OCI-LY3 (cell line): Measurements from ENCODE around the gene RFX4.

Experiments
- H2AFZ ChIP-seq: fragments of 200-600, 300-600 bp; shearing (Covaris generic); 2 replicates; pipeline ENCODE4 v1.6.0; 2014; ENCODE audit warnings: antibody characterized with exemption, low read depth, low read length
- H3K27ac ChIP-seq: fragments of 200-600, 300-600 bp; sonication (generic); 2 replicates; pipeline ENCODE4 v1.5.1; 2014; ENCODE audit warnings: mild to moderate bottlenecking, low read length, moderate library complexity, mixed read lengths
- H3K27me3 ChIP-seq: fragments of 200-600, 300-600 bp; sonication (generic); 2 replicates; pipeline ENCODE4 v1.6.1; 2014; ENCODE audit warnings: low read depth, low read length, mixed read lengths
- H3K36me3 ChIP-seq: fragments of 200-600, 300-600 bp; sonication (generic); replicated peaks from 2 replicates; pipeline ENCODE3; 2014; ENCODE audit warnings: low read depth, low read length, mixed read lengths
- H3K4me1 ChIP-seq: fragments of 300-600, 200-600 bp; sonication (generic); 2 replicates; pipeline ENCODE4 v1.6.1; 2014; ENCODE audit warnings: low read length, mixed read lengths
- H3K4me2 ChIP-seq: fragments of 200-600, 300-600 bp; sonication (generic); 2 replicates; pipeline ENCODE4 v1.6.1; 2014; ENCODE audit warnings: low read length, mixed read lengths
- H3K4me3 ChIP-seq: fragments of 300-600, 200-600 bp; sonication (generic); 2 replicates; pipeline ENCODE4 v1.5.1; 2014; ENCODE audit warnings: antibody characterized with exemption, mild to moderate bottlenecking, low read length, moderate library complexity
- H3K79me2 ChIP-seq: fragments of 300-600, 200-600 bp; shearing (Covaris generic); 2 replicates; pipeline ENCODE4 v1.6.1; 2014; ENCODE audit warnings: mild to moderate bottlenecking, low read length, mixed read lengths
- H3K9ac ChIP-seq: fragments of 300-600, 200-600 bp; shearing (Covaris generic); 2 replicates; pipeline ENCODE4 v1.6.0; 2014; ENCODE audit warnings: mild to moderate bottlenecking, low read length, moderate library complexity
- H3K9me3 ChIP-seq: fragments of 200-600, 300-600 bp; shearing (Covaris generic); 2 replicates; pipeline ENCODE4 v1.6.1; 2014; ENCODE audit warnings: low read length, mixed read lengths; ENCODE audit not compliant: insufficient read depth
- H4K20me1 ChIP-seq: fragments of 200-600, 300-600 bp; sonication (generic); 2 replicates; pipeline ENCODE4 v1.6.1; 2016; ENCODE audit warnings: low read length, mixed read lengths; ENCODE audit not compliant: insufficient read depth
- CTCF ChIP-seq: fragments of 200-600, 300-600 bp; sonication (generic); IDR thresholded peaks from 2 replicates; pipeline ENCODE4 v1.5.1; 2014; ENCODE audit warnings: antibody characterized with exemption, low read length, low read depth
- EZH2phosphoT487 ChIP-seq: fragments of 200-600 bp; shearing (Covaris generic); IDR thresholded peaks from 2 replicates; pipeline ENCODE4 v1.6.1; 2018; ENCODE audit warnings: antibody characterized with exemption, mixed run types, low read depth

The RFX4 gene

GRCh38 chr12:106732890-106733289 is 150.1 kb downstream of the RFX4 start:
- H2AFZ ChIP-seq: no peak overlapping the region
- no peaks in the 10 kb centered on the region for H4K20me1 ChIP-seq
- H3K79me2 ChIP-seq: no peaks in the 10 kb centered on the region
- TF ChIP-seq EZH2phosphoT487: no peak
- no peak for TF ChIP-seq CTCF
- H3K27me3 ChIP-seq: peaks cover 17% of the 10 kb centered on the region; the same call in 1 of the 2 replicates
- H3K4me2 ChIP-seq: no peak overlapping the region
- no peaks in the 10 kb centered on the region for H3K9me3 ChIP-seq
- H3K4me1 ChIP-seq: no peaks in the 10 kb centered on the region
- no peaks in the 10 kb centered on the region for H3K36me3 ChIP-seq
- no peak overlapping the region for H3K9ac ChIP-seq
- H3K4me3 ChIP-seq: no peak overlapping the region
- no peak overlapping the region for H3K27ac ChIP-seq

GRCh38 chr12:106733660-106734059 is 150.9 kb downstream of the RFX4 start:
- no peaks in the 10 kb centered on the region for H3K9me3 ChIP-seq
- H3K4me2 ChIP-seq: no peak overlapping the region
- no peaks in the 10 kb centered on the region for H3K36me3 ChIP-seq
- peaks cover 17% of the 10 kb centered on the region; the same call in 1 of the 2 replicates for H3K27me3 ChIP-seq
- no peak for TF ChIP-seq CTCF
- no peak for TF ChIP-seq EZH2phosphoT487
- no peaks in the 10 kb centered on the region for H4K20me1 ChIP-seq
- no peak overlapping the region for H3K27ac ChIP-seq
- no peaks in the 10 kb centered on the region for H3K4me1 ChIP-seq
- no peak overlapping the region for H3K9ac ChIP-seq
- no peaks in the 10 kb centered on the region for H3K79me2 ChIP-seq
- H3K4me3 ChIP-seq: no peak overlapping the region
- H2AFZ ChIP-seq: no peak overlapping the region

- Histone ChIP-seq H3K4me1 (no peaks in the 10 kb centered on the region), H3K27me3 (peaks cover 30% of the 10 kb centered on the region), H3K79me2 (no peaks in the 10 kb centered on the region), H3K27ac (no peak overlapping the region), H3K36me3 (no peaks in the 10 kb centered on the region), H3K4me3 (0 out of 2 replicates have a peak overlapping the region, but pooled peaks have one; percentile 15), H2AFZ (peak overlapping the region; percentile 48), H3K4me2 (peak overlapping the region; percentile 44), H3K9ac (no peak overlapping the region), H3K9me3 (no peaks in the 10 kb centered on the region), H4K20me1 (no peaks in the 10 kb centered on the region)
- peak; percentile 51 for TF ChIP-seq CTCF
- TF ChIP-seq EZH2phosphoT487: no peak
Measured at GRCh38 chr12:106736051-106736957, 153.5 kb downstream of the RFX4 start.

GRCh38 chr12:106739318-106739717 is 156.5 kb downstream of the RFX4 start:
- Histone ChIP-seq H3K4me1 (no peaks in the 10 kb centered on the region), H3K36me3 (no peaks in the 10 kb centered on the region), H3K27me3 (peaks cover 23% of the 10 kb centered on the region), H3K9ac (no peak overlapping the region), H3K4me2 (no peak overlapping the region), H3K9me3 (no peaks in the 10 kb centered on the region), H2AFZ (no peak overlapping the region), H3K79me2 (no peaks in the 10 kb centered on the region), H4K20me1 (no peaks in the 10 kb centered on the region), H3K4me3 (no peak overlapping the region), H3K27ac (no peak overlapping the region)
- TF ChIP-seq EZH2phosphoT487: no peak
- TF ChIP-seq CTCF: no peak
